K562 (cell line): Measurements from ENCODE around the gene PRDX1. TPM values are rescaled to one million over a fixed set of nuclear protein-coding genes. Genes with fewer than 3 reads are reported as not detected.
A peak's percentile ranks its signal among the peaks of the same experiment; 100 is the strongest.

Experiments
- ATAC-seq: fragments of 200-7000 bp; cut with Tn5 transposase; 3 replicates; pipeline ENCODE4 v1.9.1; 2020; ENCODE audit warnings: moderate library complexity
- BruUV-seq: library from RNA; stranded (reverse); fragments of 400-500 nt; replicated peaks from 2 replicates; lab custom pipeline; 2021; lab: Mats Ljungman, UMichigan
- CTCF ChIA-PET: fragments of 300-600 bp; formaldehyde crosslinking; extraction: SDS; loops from one replicate; lab custom pipeline; 2021; ENCODE audit warnings: low intra/inter-chr PET ratio; lab: Yijun Ruan, JAX
- POLR2A ChIA-PET: fragments of 300-600, 350-650 bp; sonication (Branson Sonifier 250); formaldehyde crosslinking; extraction: SDS; loops from one replicate; lab custom pipeline; 2021; ENCODE audit warnings: antibody characterized with exemption, inconsistent platforms; lab: Yijun Ruan, JAX
- DNase-seq, 4 experiments: peaks; one replicate each; pipeline versions ENCODE4 v3.0.0 to v3.0.0-alpha.2; 2011 to 2018; ENCODE audit warnings: low spot score in 3 of 4, mixed read lengths in 3 of 4; ENCODE audit errors: extremely low read depth in 1 of 4
- FAIRE-seq: peaks from 2 replicates; lab custom pipeline; 2011; peaks lifted over from hg19 to GRCh38; lab: Jason Lieb, UNC
- H2AFZ ChIP-seq: 2 replicates; pipeline ENCODE4 v1.6.0; 2011; ENCODE audit warnings: low read depth, low read length, control low read depth, inconsistent platforms
- H3K27ac ChIP-seq: fragments of 200-600 bp; 3 replicates; pipeline ENCODE4 v1.8.0; 2011; ENCODE audit warnings: low read depth, mild to moderate bottlenecking, control low read depth, inconsistent platforms, low read length, moderate library complexity, mixed read lengths; ENCODE audit errors: extremely low read depth
- H3K27me3 ChIP-seq, 2 experiments: fragments of 300-600 bp in 1 of 2; 2 replicates in 1 of 2; 3 replicates in 1 of 2; pipeline versions ENCODE4 v1.6.0 to v1.8.0; 2011; ENCODE audit warnings: inconsistent platforms in 2 of 2, low read length in 2 of 2, mild to moderate bottlenecking in 1 of 2, mixed read lengths in 1 of 2, moderate library complexity in 1 of 2; ENCODE audit not compliant: control insufficient read depth in 2 of 2, insufficient read depth in 2 of 2
- H3K36me3 ChIP-seq: fragments of 300-600 bp; 3 replicates; pipeline ENCODE4 v1.8.0; 2011; ENCODE audit warnings: mild to moderate bottlenecking, low read length, inconsistent platforms; ENCODE audit not compliant: control insufficient read depth, insufficient read depth
- H3K4me1 ChIP-seq, 2 experiments: fragments of 200-600 bp in 1 of 2; replicated peaks in 1 of 2; 2 replicates in 1 of 2; 3 replicates in 1 of 2; pipeline versions ENCODE4 v1.5.1 to v1.8.0; 2011; ENCODE audit warnings: inconsistent platforms in 2 of 2, low read length in 2 of 2, mild to moderate bottlenecking in 1 of 2, mixed read lengths in 1 of 2, moderate library complexity in 1 of 2; ENCODE audit not compliant: control insufficient read depth in 2 of 2, insufficient read depth in 2 of 2
- H3K4me2 ChIP-seq: 2 replicates; pipeline ENCODE4 v1.6.1; 2011; ENCODE audit warnings: low read length, control low read depth, inconsistent platforms, mixed read lengths; ENCODE audit not compliant: insufficient read depth
- H3K4me3 ChIP-seq: fragments of 200-600 bp; sonication (generic), shearing (Covaris generic); 2 replicates; pipeline ENCODE4 v1.5.1; 2016; ENCODE audit warnings: control low read depth, inconsistent platforms
- H3K79me2 ChIP-seq: fragments of 200-600 bp; 3 replicates; pipeline ENCODE4 v1.8.0; 2011; ENCODE audit warnings: low read length, inconsistent platforms; ENCODE audit not compliant: control insufficient read depth, insufficient read depth
- H3K9ac ChIP-seq, 2 experiments: 2 replicates each; pipeline versions ENCODE4 v1.6.0 to v1.6.1; 2011; ENCODE audit warnings: low read depth in 2 of 2, low read length in 2 of 2, control low read depth in 1 of 2, inconsistent platforms in 1 of 2, mild to moderate bottlenecking in 1 of 2, mixed read lengths in 1 of 2; ENCODE audit not compliant: insufficient read depth in 1 of 2
- H3K9me1 ChIP-seq: one replicate; pipeline ENCODE4 v1.6.0; 2011; ENCODE audit warnings: inconsistent platforms, mild to moderate bottlenecking, low read length, moderate library complexity; ENCODE audit not compliant: control insufficient read depth, insufficient read depth
- H3K9me3 ChIP-seq: replicated peaks from 2 replicates; pipeline ENCODE4 v1.5.1; 2011; ENCODE audit warnings: low read depth, low read length, inconsistent platforms; ENCODE audit not compliant: control insufficient read depth, insufficient read depth
- H4K20me1 ChIP-seq: replicated peaks from 2 replicates; pipeline ENCODE4 v1.6.1; 2011; ENCODE audit warnings: low read length, inconsistent platforms, mixed read lengths; ENCODE audit not compliant: control insufficient read depth, insufficient read depth
- CBX1 ChIP-seq: sonication (generic); IDR thresholded peaks from 2 replicates; pipeline ENCODE4 v1.6.1; 2016; ENCODE audit warnings: antibody characterized with exemption, low read depth, mild to moderate bottlenecking
- GTF2E2 ChIP-seq: fragments of 200-800 bp; sonication (Bioruptor generic); IDR thresholded peaks from 2 replicates; pipeline ENCODE4 v1.6.1; 2016; ENCODE audit warnings: missing genetic modification characterization, missing compliant biosample characterization
- NFIC ChIP-seq: fragments of 450-650 bp; IDR thresholded peaks from 2 replicates; pipeline ENCODE4 v1.6.1; 2017; ENCODE audit warnings: mild to moderate bottlenecking, inconsistent platforms
- NONO ChIP-seq, 2 experiments: fragments of 200-400 bp in 1 of 2; fragments of 450-650 bp in 1 of 2; formaldehyde crosslinking in 1 of 2; IDR thresholded peaks; 2 replicates each; pipeline ENCODE4 v1.6.1; 2017; ENCODE audit warnings: low read depth in 2 of 2, mild to moderate bottlenecking in 2 of 2, moderate library complexity in 2 of 2, low read length in 1 of 2
- NRF1 ChIP-seq, 2 experiments: fragments of 450-650 bp; IDR thresholded peaks in 1 of 2; conservative IDR thresholded peaks in 1 of 2; 2 replicates each; pipeline ENCODE4 v1.6.1; 2014; ENCODE audit warnings: mild to moderate bottlenecking in 2 of 2
- SMAD1 ChIP-seq: fragments of 150-350 bp; IDR thresholded peaks from 2 replicates; pipeline ENCODE4 v1.6.1; 2014; ENCODE audit warnings: low read length, low read depth; ENCODE audit not compliant: partially characterized antibody
- ZNF140 ChIP-seq: fragments of 250-450 bp; sonication (Bioruptor Pico); IDR thresholded peaks from 2 replicates; pipeline ENCODE4 v1.8.0; 2021; ENCODE audit warnings: moderate library complexity, mild to moderate bottlenecking, inconsistent platforms
- ZNF197 ChIP-seq: fragments of 200-800 bp; sonication (Bioruptor generic); IDR thresholded peaks from 2 replicates; pipeline ENCODE4 v1.6.1; 2016; ENCODE audit warnings: low read depth, missing genetic modification characterization, missing compliant biosample characterization
- WGBS: fragments of 100-300 bp; shearing (Covaris generic); methylation state at CpG from one replicate; pipeline ENCODE4 v1.1.6; 2016; ENCODE audit warnings: low coverage, mixed read lengths; ENCODE audit not compliant: insufficient coverage; ENCODE audit errors: missing lambda C conversion rate; 5-methylcytosine and 5-hydroxymethylcytosine counted together
- in situ Hi-C: fragments of 300-500 bp; cut with MboI; formaldehyde crosslinking; loops from 4 replicates; pipeline ENCODE4 v1.15.0; 2018; ENCODE audit warnings: inconsistent platforms, mixed read lengths
- intact Hi-C: fragments of 100-400 bp; cut with micrococcal nuclease; formaldehyde crosslinking; loops from 2 replicates; pipeline ENCODE4 v1.14.2; 2022
- polyA plus RNA-seq, 8 experiments: library from polyadenylated mRNA; depleted of rRNA in 4 of 8; stranded (reverse) in 5 of 8; unstranded in 3 of 8; fragments of >200 nt; fragmentation: Nextera tagmentation in 2 of 8; fragmentation: Illumina TruSeq in 1 of 8; extraction: Ambion mirVana in 2 of 8; extraction: Trizol in 1 of 8; gene quantifications; 2 replicates each; pipeline versions ENCODE4 v1.2.1 to v1.2.3, GENCODE V29; 2011 to 2014; ENCODE audit warnings: inconsistent platforms in 1 of 8, missing spikeins in 1 of 8
- total RNA-seq, 7 experiments: library from RNA; depleted of rRNA in 6 of 7; stranded (reverse); fragments of >200 nt in 6 of 7; fragmentation: Illumina TruSeq in 2 of 7; extraction: Trizol in 2 of 7; gene quantifications; 2 replicates each; pipeline versions ENCODE4 v1.2.1 to v1.2.3, GENCODE V29; 2011 to 2021; ENCODE audit warnings: low replicate concordance in 1 of 7
- TF ChIP-seq, protein P1 (sequence below): sonication (generic); formaldehyde crosslinking; IDR thresholded peaks from 2 replicates; pipeline ENCODE4 v1.8.0; 2022; ENCODE audit warnings: mild to moderate bottlenecking, missing genetic modification reagents

PRDX1 gene
- total and polyA plus RNA-seq, 9 of the 15 experiments (the other 6 are each of a cell fraction or from before 2014, with no cell fraction given), result 748 to 2,388 (median 1,045) TPM

GRCh38 chr1:45554198-45554597 lies 32.5 kb upstream of the PRDX1 start:
- H4K20me1 ChIP-seq, result no peaks in the 10 kb centered on the region
- in situ Hi-C loops (no loop called here), intact Hi-C loops (no loop called here)
- no peak overlapping the region for H3K4me2 ChIP-seq
- ChIA-PET CTCF (no interaction called here), POLR2A (interaction anchor here (0.5 to 5.3 kb wide), 10 partner anchors 9 to 196 kb away, joined by 3 to 83 read pairs (median 5); partner anchors contain the start of genes NASP and PRDX1)
- H3K36me3 ChIP-seq, result peaks cover 46% of the 10 kb centered on the region
- H3K9ac ChIP-seq, result no peak overlapping the region; a peak in 1 of 4 replicates
- no peaks in the 10 kb centered on the region for H3K9me1 ChIP-seq
- no peak for ATAC-seq
- H3K9me3 ChIP-seq, result no peaks in the 10 kb centered on the region
- no peak for DNase-seq
- no peak overlapping the region for H2AFZ ChIP-seq
- BruUV-seq, result no TSS peak
- H3K27ac ChIP-seq, result no peak overlapping the region
- H3K79me2 ChIP-seq, result peaks cover 40% of the 10 kb centered on the region
- peaks cover 10 to 17% of the 10 kb centered on the region in 2 experiments; a peak in 3 of 5 replicates for H3K4me1 ChIP-seq
- no peak overlapping the region for H3K4me3 ChIP-seq
- WGBS, result 82% methylated on average over 6 of the region's 6 CpGs
- H3K27me3 ChIP-seq, result no peaks in the 10 kb centered on the region; a peak in 1 of 5 replicates
- TF ChIP-seq NRF1 (conservative IDR thresholded peaks at IDR 0.05 in 1 of 2, IDR thresholded peaks at IDR 0.05 in 1 of 2), result no peak
- no peak for TF ChIP-seq CBX1
- TF ChIP-seq ZNF140 (CRISPR knock-in tag), result no peak
- no peak for TF ChIP-seq GTF2E2
- no peak for FAIRE-seq

GRCh38 chr1:45552331-45552730 lies 30.6 kb upstream of the PRDX1 start:
- peaks cover 33% of the 10 kb centered on the region for H3K79me2 ChIP-seq
- TF ChIP-seq ZNF197 (CRISPR knock-in tag), result no peak
- TF ChIP-seq, protein P1, sequence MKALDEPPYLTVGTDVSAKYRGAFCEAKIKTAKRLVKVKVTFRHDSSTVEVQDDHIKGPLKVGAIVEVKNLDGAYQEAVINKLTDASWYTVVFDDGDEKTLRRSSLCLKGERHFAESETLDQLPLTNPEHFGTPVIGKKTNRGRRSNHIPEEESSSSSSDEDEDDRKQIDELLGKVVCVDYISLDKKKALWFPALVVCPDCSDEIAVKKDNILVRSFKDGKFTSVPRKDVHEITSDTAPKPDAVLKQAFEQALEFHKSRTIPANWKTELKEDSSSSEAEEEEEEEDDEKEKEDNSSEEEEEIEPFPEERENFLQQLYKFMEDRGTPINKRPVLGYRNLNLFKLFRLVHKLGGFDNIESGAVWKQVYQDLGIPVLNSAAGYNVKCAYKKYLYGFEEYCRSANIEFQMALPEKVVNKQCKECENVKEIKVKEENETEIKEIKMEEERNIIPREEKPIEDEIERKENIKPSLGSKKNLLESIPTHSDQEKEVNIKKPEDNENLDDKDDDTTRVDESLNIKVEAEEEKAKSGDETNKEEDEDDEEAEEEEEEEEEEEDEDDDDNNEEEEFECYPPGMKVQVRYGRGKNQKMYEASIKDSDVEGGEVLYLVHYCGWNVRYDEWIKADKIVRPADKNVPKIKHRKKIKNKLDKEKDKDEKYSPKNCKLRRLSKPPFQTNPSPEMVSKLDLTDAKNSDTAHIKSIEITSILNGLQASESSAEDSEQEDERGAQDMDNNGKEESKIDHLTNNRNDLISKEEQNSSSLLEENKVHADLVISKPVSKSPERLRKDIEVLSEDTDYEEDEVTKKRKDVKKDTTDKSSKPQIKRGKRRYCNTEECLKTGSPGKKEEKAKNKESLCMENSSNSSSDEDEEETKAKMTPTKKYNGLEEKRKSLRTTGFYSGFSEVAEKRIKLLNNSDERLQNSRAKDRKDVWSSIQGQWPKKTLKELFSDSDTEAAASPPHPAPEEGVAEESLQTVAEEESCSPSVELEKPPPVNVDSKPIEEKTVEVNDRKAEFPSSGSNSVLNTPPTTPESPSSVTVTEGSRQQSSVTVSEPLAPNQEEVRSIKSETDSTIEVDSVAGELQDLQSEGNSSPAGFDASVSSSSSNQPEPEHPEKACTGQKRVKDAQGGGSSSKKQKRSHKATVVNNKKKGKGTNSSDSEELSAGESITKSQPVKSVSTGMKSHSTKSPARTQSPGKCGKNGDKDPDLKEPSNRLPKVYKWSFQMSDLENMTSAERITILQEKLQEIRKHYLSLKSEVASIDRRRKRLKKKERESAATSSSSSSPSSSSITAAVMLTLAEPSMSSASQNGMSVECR (CRISPR knock-in tag), result peak; percentile 41; the same call in 1 of the 2 replicates
- no peak for TF ChIP-seq SMAD1
- TF ChIP-seq NONO (IDR thresholded peaks at IDR 0.05; ENCODE audit: low read depth in 2 of 2, low read length in 1 of 2), result no peak
- TF ChIP-seq NFIC, result peak; percentile 75
- H4K20me1 ChIP-seq, result no peaks in the 10 kb centered on the region

More at GRCh38 chr1:45552331-45552730, 30.6 kb upstream of the PRDX1 start:
- Histone ChIP-seq H3K9ac (peak overlapping the region in 1 of 2 experiments; percentile 3; a peak in 1 of 4 replicates), H3K27me3 (no peaks in the 10 kb centered on the region; a peak in 1 of 5 replicates), H3K9me3 (no peaks in the 10 kb centered on the region), H2AFZ (no peak overlapping the region), H3K36me3 (peaks cover 34% of the 10 kb centered on the region), H3K9me1 (no peaks in the 10 kb centered on the region), H3K4me3 (no peak overlapping the region), H3K4me1 (peaks cover 10 to 17% of the 10 kb centered on the region in 2 experiments; a peak in 3 of 5 replicates), H3K27ac (no peak overlapping the region), H3K4me2 (no peak overlapping the region)
- FAIRE-seq (no peak), DNase-seq (no peak), ATAC-seq (no peak)
- in situ Hi-C loops, result no loop called here
- intact Hi-C loops, result no loop called here
- ChIA-PET POLR2A (interaction anchor here (1.2 to 5.3 kb wide), 7 partner anchors 10 to 831 kb away, joined by 4 to 83 read pairs (median 6); partner anchors contain the start of gene PRDX1), CTCF (interaction anchor here (0.6 kb wide), 1 partner anchor 32 kb away, joined by 4 read pairs; no protein-coding TSS in a partner anchor)
- WGBS, result 81% methylated on average over 1 of the region's 1 CpG
- no TSS peak for BruUV-seq
